Mucosa of gallbladder (tissue), 1 donor: ENCODE data around the gene PCBD1. TPM values are rescaled to one million over a fixed set of nuclear protein-coding genes. Genes with fewer than 3 reads are reported as not detected.
A peak's percentile ranks its signal among the peaks of the same experiment; 100 is the strongest.
"Not testable (repeated sequence)": the region's sequence is repeated elsewhere in the genome, so short reads cannot be mapped to it uniquely, and the experiment has no call there.

ENCODE experiments used
- DNase-seq: peaks from one replicate; pipeline ENCODE4 v3.0.0-alpha.2; 2020; ENCODE audit warnings: low spot score
- total RNA-seq: library from RNA; stranded (reverse); gene quantifications from one replicate; pipeline ENCODE4 v1.2.1, GENCODE V29; 2021
- donor health status: DM: no; HTN: no; CAD: no.

The PCBD1 gene
- total RNA-seq, 1 donor from 2014 or later: 142 TPM

- DNase-seq: no peak
Measured at GRCh38 chr10:70863470-70864160, 24.8 kb downstream of the PCBD1 start.

GRCh38 chr10:70861495-70862197, 26.7 kb downstream of the PCBD1 start:
- not testable (repeated sequence) for DNase-seq

- no peak for DNase-seq
Measured at GRCh38 chr10:70858759-70859158, 29.6 kb downstream of the PCBD1 start.

- DNase-seq: no peak
Measured at GRCh38 chr10:70856454-70856853, 31.9 kb downstream of the PCBD1 start.

GRCh38 chr10:70853457-70853856, 34.9 kb downstream of the PCBD1 start:
- no peak for DNase-seq

- no peak for DNase-seq
Measured at GRCh38 chr10:70853038-70853437, 35.3 kb downstream of the PCBD1 start.

GRCh38 chr10:70851597-70852475, 36.5 kb downstream of the PCBD1 start:
- peak; percentile 18 for DNase-seq

- no peak for DNase-seq
Measured at GRCh38 chr10:70850097-70850496, 38.3 kb downstream of the PCBD1 start.

GRCh38 chr10:70849582-70850016, 38.8 kb downstream of the PCBD1 start:
- DNase-seq: no peak

- DNase-seq: no peak
Measured at GRCh38 chr10:70847659-70848360, 40.6 kb downstream of the PCBD1 start.

- no peak for DNase-seq
Measured at GRCh38 chr10:70846795-70847194, 41.6 kb downstream of the PCBD1 start.

- no peak for DNase-seq
Measured at GRCh38 chr10:70845816-70846215, 42.5 kb downstream of the PCBD1 start.

- DNase-seq: no peak
Measured at GRCh38 chr10:70845256-70845655, 43.1 kb downstream of the PCBD1 start.

GRCh38 chr10:70843776-70844489, 44.4 kb downstream of the PCBD1 start:
- no peak for DNase-seq

GRCh38 chr10:70843333-70843732, 45.0 kb downstream of the PCBD1 start:
- no peak for DNase-seq

GRCh38 chr10:70840836-70841235, 47.5 kb downstream of the PCBD1 start:
- DNase-seq: no peak

GRCh38 chr10:70838270-70838805, 50.0 kb downstream of the PCBD1 start:
- DNase-seq: no peak

- no peak for DNase-seq
Measured at GRCh38 chr10:70837660-70838059, 50.7 kb downstream of the PCBD1 start.

GRCh38 chr10:70836319-70836718, 52.0 kb downstream of the PCBD1 start:
- DNase-seq: no peak

- no peak for DNase-seq
Measured at GRCh38 chr10:70834441-70835151, 53.8 kb downstream of the PCBD1 start.
